Stimulated activated CD8-positive, alpha-beta memory T cell treated with anti-CD3 and anti-CD28 coated beads, Interleukin-15, amount 100 ng/mL, for 24 hours (primary cell): ENCODE measurements around the gene PREX1.

Experiments used
- DNase-seq: peaks from one replicate; pipeline ENCODE4 v3.0.0-alpha.2; 2020; ENCODE audit warnings: low read depth

The PREX1 gene

DNA sequence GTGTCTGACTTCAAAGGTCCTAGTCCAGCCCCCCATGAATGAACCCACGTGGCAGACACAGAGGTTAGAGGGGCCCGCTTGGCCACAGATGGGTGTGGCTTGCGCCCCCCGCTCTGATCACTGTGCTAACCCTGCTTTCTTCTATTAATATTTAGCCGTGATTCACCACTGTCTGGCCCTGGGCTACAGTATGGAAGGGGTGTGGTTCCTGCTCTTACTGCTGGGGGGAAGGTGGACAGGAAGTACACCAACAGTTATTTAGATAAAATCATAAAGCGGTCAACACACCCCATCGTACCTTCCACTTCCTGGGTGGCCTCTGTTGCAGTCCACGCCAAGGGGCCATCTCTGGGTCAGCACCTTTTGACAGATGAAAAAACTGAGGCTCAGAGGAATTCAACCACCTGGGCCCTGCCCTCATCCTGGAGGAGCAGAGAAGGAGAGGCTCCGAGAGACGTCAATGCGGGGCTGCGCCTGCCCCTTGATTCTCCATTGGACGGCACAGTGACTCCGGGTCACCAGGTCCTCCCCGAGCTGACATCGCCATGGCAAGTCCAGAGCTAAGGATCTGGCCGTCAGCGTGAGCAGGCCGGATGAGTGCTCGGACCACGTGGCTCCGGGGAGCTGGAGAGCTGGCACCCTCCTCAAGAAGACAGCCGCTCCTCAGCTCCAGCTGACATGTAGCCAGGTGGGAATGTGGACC is 206.3 kb downstream of the PREX1 start:
- DNase-seq = no peak

- peak; percentile 63 for DNase-seq
These were observed 207.1 kb downstream of the PREX1 start for GRCh38 chr20:48620507-48621375.

DNA sequence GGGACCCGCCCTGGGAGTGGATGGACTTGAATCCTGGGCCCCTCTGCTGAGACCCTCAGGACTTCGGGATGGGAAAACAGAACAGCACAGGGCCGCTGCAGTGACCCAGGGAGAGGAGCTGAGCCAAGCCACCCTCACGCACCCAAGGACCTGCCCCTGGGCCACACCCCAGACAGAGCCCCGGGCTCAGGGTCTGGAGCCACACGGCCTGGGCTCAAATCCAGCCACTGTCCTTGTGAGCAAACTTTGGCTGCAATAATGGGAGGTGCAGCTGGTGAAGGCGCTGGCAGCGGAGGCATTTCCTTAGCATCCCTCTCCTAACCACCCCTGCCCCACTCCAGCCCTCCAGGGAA is 207.7 kb downstream of the PREX1 start:
- DNase-seq = no peak

DNA sequence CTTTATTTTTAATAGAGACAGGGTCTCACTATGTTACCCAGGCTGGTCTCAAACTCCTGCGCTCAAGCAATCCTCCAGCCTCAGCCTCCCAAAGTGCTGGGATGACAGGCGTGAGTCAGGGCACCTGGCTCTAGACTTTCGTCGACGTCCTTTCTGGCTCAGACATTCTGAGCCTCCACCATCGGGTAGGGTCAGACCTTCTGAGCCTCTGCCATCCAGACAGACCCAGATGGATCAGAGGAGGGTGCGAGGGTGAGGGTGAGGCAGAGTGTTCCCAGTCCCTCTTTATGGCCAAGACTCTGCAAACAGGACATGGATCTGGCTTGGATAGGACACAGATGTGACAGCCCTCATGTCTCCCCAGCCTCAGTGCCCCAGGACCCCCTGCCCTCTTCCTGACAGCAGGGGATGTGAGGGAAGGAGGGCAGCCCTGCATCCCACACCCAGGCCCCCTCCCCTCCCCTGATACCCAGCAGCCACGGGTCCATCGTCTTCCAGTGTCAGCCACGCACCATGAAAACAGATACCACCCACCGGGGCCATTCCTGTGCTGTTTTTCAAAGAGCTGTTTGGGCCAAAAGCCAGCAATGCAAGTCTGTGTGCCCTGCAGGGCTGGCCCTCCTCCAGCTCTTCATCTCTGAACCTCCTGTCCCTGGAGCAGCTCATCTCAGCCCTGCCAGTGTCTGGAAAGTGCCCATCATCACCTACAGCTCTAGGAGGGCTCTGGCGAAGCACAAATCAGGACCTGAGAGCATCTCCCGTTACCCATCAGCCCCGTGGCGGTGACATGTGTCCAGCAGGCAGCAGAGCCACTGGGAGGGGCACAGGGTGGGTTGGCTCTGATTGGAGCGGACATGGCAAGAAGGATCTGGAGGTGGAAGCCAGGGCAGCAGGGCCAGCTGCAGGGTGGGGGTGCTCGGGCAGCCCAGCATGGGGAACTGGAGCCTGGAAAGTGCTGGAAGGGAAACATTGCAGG is 208.4 kb downstream of the PREX1 start:
- DNase-seq = no peak

DNA sequence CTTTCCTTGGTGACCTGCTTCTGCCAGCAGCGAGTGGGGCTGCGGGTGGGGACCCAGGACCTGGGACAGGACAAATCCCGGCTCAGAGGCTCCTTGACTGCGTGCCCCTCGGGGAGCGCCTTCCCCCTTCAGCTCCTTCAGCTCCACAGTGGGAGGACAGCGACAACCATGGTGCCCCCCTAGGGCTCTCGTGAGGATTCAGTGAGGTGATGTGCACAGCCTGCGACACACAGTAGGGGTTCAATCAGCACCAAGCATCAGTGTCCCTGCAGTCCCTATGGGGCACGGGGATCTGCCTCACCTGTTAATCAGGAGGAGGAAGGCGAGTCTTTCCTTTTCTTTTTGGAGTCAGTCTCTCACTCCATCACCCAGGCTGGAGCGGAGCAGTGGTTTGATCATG is 209.2 kb downstream of the PREX1 start:
- DNase-seq = no peak

GRCh38 chr20:48618052-48618451 is 209.7 kb downstream of the PREX1 start:
- no peak for DNase-seq

DNA sequence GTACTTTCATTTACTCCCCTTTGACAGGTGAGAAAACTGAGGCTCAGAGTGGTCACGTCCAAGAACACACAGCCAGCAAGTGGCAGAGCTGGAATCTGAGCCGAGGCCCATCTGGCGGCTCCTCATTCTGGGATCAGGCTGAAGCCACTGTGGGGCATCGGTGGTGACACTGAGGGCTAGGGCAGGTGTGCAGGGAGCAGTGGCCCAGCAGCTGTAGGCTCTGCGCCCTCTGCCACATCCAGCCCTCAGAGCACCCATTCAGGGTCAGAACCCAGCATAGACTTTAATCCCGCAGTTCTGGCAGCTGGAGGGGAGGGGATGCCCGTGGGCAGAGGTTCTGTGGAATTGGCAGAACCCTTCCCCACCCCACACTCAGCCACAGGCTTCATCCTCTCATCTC is 210.3 kb downstream of the PREX1 start:
- no peak for DNase-seq

DNA sequence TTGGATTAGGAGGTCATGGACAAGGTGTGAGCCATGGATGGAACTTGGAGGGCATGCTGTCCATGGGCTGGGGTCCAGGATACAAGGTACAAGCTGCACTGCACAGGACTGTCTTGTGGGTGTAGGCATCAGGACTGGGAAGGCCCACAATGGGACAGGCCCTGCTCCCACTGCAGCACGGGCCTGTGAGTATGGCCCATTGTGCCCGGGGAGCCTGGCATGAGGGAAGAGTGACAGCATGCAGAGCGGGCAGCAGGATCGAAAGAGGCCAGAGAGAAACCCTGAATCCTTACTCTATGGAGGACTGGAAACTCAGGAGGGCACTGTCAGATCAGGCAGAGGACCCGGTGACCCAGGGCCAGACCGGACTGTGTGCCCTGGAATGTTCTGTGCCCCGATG is 211.3 kb downstream of the PREX1 start:
- no peak for DNase-seq

GRCh38 chr20:48615871-48616270 is 211.9 kb downstream of the PREX1 start:
- DNase-seq = no peak

DNA sequence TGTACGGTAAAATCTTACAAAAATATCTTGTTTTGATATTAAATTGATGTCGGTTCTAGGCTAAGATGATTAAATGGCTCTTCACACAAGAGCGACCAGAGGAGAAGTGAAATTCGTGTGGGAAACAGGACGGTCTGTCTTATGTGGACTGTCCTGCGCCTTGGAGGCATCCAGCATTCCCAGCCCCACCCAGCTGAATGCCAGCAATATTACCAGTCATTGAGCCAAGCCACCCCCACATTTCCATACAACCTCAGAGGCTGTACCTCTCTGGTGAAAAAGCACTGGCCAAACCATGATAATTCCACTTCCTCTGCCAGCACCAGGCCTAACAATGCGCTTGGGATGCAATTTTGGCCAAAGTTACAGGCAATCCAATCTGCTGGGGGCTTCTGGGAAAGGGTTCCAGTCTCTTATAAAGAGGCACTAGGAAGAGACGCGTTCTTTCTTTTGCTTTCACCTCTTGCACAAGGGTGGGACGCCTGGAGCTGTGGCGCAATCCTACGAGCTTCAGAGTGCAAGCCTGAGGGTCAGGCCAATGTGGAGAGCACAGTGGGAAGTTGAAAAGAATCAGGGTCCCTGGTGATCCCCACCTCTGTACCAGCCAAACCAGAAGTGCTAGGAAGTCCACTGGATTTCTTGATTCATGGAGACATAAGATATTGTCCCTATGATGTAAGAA is 213.1 kb downstream of the PREX1 start:
- DNase-seq = no peak

DNA sequence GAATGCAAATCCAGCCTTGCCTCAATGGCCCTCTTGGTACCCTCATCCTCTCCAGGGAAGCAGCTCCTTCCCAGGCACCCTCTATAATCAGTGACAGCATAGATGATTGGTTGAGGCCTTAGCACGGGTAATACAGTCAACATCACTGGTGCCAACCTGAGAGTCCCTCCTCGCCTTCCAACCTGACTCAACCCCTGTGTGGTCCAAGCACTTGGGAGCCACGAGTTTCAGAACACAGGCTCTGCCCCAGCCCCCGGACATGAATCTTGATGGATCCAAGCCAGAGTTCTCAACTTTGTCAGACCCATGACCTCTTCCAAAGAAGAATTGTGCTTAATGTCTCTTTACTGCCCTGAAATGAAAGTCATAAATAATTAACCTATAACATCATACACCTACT is 213.9 kb downstream of the PREX1 start:
- DNase-seq = no peak

DNA sequence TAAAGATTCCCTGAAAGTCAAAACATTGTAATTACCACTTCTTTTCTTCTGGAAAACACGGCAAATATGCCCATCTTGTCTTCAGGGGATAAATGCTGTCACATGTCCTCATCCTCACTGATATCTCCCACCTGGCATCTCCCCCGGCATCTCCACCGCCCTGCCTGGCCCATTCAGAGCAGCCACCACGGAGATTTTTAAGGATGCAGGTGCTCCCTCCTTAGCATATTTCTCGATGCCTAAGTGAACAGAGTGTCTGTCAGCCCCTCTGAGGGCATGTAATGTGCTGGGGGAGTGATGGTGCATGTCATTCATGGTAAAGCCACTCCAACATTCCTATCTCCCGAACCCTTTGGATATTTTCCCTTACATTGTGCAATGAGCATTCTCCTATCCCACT is 215.5 kb downstream of the PREX1 start:
- DNase-seq = no peak

DNA sequence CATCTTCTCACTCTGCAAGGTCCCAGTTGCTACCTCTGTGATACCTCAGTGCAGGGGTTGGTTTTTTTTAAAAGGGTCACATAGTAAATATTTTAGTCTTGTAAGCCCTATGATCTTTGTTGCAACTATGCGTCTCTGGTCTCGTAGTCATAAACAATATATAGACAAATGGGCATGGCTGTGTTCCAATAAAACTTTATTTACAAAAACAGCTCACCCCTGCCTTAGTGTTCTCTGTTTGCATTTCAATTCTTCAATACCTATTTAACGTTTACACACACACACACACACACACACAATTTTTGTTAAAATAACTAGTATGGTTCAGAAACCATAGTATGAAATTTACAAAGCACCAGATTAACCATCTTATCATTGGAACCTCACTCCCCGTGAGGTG is 216.8 kb downstream of the PREX1 start:
- no peak for DNase-seq

- DNase-seq = no peak
These were observed 218.3 kb downstream of the PREX1 start for GRCh38 chr20:48609491-48609978.

DNA sequence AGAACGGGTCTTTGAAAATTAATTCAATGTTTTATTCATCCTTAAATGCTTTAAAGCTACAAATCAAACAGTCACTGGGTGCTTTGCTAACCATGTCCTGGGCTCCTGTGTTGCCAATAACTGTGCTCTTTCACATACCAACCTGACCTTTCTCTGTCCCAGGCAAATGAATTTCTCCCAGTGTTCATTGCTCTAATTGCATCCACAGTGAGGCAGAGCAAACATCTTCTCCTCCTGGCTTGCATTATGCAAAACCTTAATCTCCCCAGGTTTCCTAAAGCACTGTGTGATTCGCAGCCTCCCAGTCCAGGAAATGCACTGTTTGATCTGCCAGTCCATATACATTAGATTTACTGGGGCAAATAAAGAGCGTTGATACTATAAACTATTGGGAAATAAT is 219.0 kb downstream of the PREX1 start:
- DNase-seq = no peak

GRCh38 chr20:48607544-48607865 is 220.3 kb downstream of the PREX1 start:
- DNase-seq = no peak

DNA sequence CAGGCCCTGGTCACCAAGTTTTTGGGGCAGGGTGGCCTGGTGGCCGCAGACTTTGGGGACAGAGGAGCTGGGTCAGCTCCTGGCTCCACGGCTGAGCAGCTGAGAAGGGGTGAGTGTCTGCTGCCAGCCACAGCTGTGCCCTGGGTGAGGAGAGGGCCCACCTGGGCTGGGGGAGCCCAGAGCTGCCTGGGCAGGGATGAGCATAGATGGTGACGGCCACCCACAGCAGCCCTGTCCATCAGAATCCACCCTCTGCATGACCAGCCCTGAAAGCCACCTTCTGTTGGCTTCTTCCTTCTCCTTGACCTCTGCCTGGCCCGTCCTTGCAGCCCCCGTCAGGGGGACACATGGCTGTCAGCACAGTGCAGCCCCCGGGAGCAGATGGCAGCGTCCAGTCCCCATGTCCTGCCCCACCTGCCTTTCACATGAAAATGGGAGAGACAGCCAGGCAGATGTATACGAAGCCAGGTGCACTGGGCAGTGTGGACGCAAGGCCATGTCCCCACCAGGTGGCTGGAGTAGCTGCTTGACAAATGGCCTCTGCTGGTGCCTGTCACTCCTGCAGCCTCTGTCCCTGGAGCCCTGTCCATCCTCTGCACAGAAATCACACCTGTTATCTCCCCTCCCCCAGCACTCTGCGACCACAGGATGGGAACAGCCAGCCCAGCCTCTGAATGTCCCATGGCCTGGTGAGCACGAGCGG is 220.8 kb downstream of the PREX1 start:
- DNase-seq = no peak

- DNase-seq = no peak
These were observed 221.5 kb downstream of the PREX1 start for GRCh38 chr20:48606172-48606840.

DNA sequence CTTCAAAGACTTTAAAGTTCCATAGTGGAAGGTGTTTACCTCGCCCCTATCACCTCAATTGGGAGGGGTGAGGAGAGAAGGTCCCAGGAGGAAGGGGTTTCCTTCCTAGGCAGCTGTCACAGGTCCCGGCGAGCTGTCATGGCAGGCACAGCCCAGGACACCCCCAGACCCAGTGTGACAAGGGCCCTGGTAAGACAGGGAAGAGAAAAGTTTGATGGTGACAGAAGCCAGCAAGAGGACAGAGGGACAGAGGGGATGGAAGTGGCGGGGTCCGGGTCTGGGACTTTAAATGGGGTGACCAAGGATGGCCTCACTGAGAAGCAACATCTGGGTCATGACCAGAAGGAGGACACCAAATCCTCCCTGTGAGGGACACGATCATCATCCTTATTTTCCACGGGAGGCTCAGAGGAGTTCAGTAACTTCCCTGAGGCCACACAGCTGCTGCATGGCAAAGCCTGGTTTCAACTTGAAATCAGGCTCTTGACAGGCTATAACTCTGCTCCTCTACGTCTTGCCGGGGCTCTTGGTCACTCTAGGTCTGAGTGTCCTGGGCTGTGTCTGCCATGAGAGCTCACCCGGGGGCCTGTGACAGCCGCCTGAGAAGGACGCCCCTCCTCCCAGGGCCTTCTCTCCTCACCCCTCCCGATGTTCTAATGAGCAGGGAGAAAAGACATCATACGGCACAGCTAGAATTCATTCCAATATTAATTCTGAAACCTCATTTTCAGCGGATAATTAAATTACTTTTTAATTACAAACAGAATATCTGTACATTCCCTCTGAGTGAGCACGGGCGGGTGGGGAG is 222.2 kb downstream of the PREX1 start:
- DNase-seq = no peak

GRCh38 chr20:48604936-48605335 is 222.9 kb downstream of the PREX1 start:
- DNase-seq = no peak
